NCI-H2029 treated with DMSO at 0.1 percent for 48 hours (cell line): ENCODE results near the gene NELL1.

Source experiments
- DNase-seq: peaks from one replicate; lab custom pipeline; 2025; lab: John Stamatoyannopoulos, UW

Gene NELL1

GRCh38 chr11:21485426-21485825, 816.0 kb downstream of the NELL1 start:
- no peak for DNase-seq

- DNase-seq, result no peak
Observed at GRCh38 chr11:21489416-21490115, 820.2 kb downstream of the NELL1 start.

GRCh38 chr11:21492931-21493330, 823.5 kb downstream of the NELL1 start:
- DNase-seq, result no peak

GRCh38 chr11:21494946-21495345, 825.6 kb downstream of the NELL1 start:
- no peak for DNase-seq

- no peak for DNase-seq
Observed at GRCh38 chr11:21495879-21496278, 826.5 kb downstream of the NELL1 start.

- no peak for DNase-seq
Observed at GRCh38 chr11:21501245-21501644, 831.9 kb downstream of the NELL1 start.

GRCh38 chr11:21505070-21505469, 835.7 kb downstream of the NELL1 start:
- no peak for DNase-seq

GRCh38 chr11:21511835-21512440, 842.6 kb downstream of the NELL1 start:
- DNase-seq, result peak; percentile 32

GRCh38 chr11:21514316-21514715, 844.9 kb downstream of the NELL1 start:
- no peak for DNase-seq

GRCh38 chr11:21520244-21520643, 850.9 kb downstream of the NELL1 start:
- DNase-seq, result no peak

- DNase-seq, result no peak
Observed at GRCh38 chr11:21529187-21529586, 859.8 kb downstream of the NELL1 start.

- no peak for DNase-seq
Observed at GRCh38 chr11:21534288-21534687, 864.9 kb downstream of the NELL1 start.

- DNase-seq, result no peak
Observed at GRCh38 chr11:21537980-21538379, 868.6 kb downstream of the NELL1 start.

- DNase-seq, result no peak
Observed at GRCh38 chr11:21541187-21541751, 871.9 kb downstream of the NELL1 start.

- DNase-seq, result no peak
Observed at GRCh38 chr11:21543901-21544300, 874.5 kb downstream of the NELL1 start.

- no peak for DNase-seq
Observed at GRCh38 chr11:21545699-21546098, 876.3 kb downstream of the NELL1 start.

- no peak for DNase-seq
Observed at GRCh38 chr11:21546703-21547102, 877.3 kb downstream of the NELL1 start.

- peak; percentile 72 for DNase-seq
Observed at GRCh38 chr11:21552911-21553310, 883.5 kb downstream of the NELL1 start.

- no peak for DNase-seq
Observed at GRCh38 chr11:21553795-21554194, 884.4 kb downstream of the NELL1 start.

GRCh38 chr11:21554284-21554683, 884.9 kb downstream of the NELL1 start:
- DNase-seq, result no peak

GRCh38 chr11:21556926-21557325, 887.5 kb downstream of the NELL1 start:
- no peak for DNase-seq

- no peak for DNase-seq
Observed at GRCh38 chr11:21560466-21560975, 891.1 kb downstream of the NELL1 start.

GRCh38 chr11:21561581-21561980, 892.2 kb downstream of the NELL1 start:
- DNase-seq, result no peak
